A673 (cell line): ENCODE measurements around the gene CYP3A4. TPM values are rescaled to one million over a fixed set of nuclear protein-coding genes. Genes with fewer than 3 reads are reported as not detected.

Experiments
- BruUV-seq: library from RNA; stranded (reverse); fragments of 400-500 nt; replicated peaks from 2 replicates; lab custom pipeline; 2021; lab: Mats Ljungman, UMichigan
- CTCF ChIA-PET: fragments of 300-600 bp; sonication (Branson Sonifier 250); formaldehyde crosslinking; loops from one replicate; lab custom pipeline; 2022; ENCODE audit warnings: antibody characterized with exemption; lab: Charles Lee
- POLR2A ChIA-PET: fragments of 300-600 bp; sonication (Branson Sonifier 250); formaldehyde crosslinking; loops from one replicate; lab custom pipeline; 2022; ENCODE audit warnings: antibody characterized with exemption; ENCODE audit not compliant: low non-redundant PET; lab: Charles Lee
- DNase-seq: peaks from one replicate; pipeline ENCODE4 v3.0.0-alpha.2; 2015; ENCODE audit warnings: low spot score
- H3K27ac ChIP-seq: fragments of 200-600 bp; sonication (generic); 2 replicates; pipeline ENCODE4 v1.5.1; 2016; ENCODE audit warnings: mixed run types, low read depth, mild to moderate bottlenecking, mixed read lengths, antibody characterized with exemption, low read length; ENCODE audit not compliant: poor library complexity, severe bottlenecking
- H3K27me3 ChIP-seq: fragments of 200-600 bp; sonication (generic); replicated peaks from 2 replicates; pipeline ENCODE4 v1.6.1; 2017; ENCODE audit warnings: mixed run types, low read depth, mild to moderate bottlenecking, mixed read lengths, antibody characterized with exemption, low read length; ENCODE audit not compliant: insufficient read depth, poor library complexity
- H3K36me3 ChIP-seq: fragments of 200-600 bp; sonication (generic); 2 replicates; pipeline ENCODE4 v1.6.1; 2016; ENCODE audit warnings: mixed run types, mild to moderate bottlenecking, mixed read lengths, antibody characterized with exemption, low read length; ENCODE audit not compliant: insufficient read depth, poor library complexity, severe bottlenecking
- H3K4me1 ChIP-seq: fragments of 200-600 bp; sonication (generic); 2 replicates; pipeline ENCODE4 v1.6.1; 2017; ENCODE audit warnings: mixed run types, mild to moderate bottlenecking, mixed read lengths, antibody characterized with exemption, low read length; ENCODE audit not compliant: insufficient read depth, poor library complexity, severe bottlenecking
- H3K4me3 ChIP-seq: fragments of 200-600 bp; sonication (generic); 2 replicates; pipeline ENCODE4 v1.5.1; 2016; ENCODE audit warnings: low read depth, mixed run types, mild to moderate bottlenecking, mixed read lengths, low read length; ENCODE audit not compliant: poor library complexity, severe bottlenecking
- H3K9me3 ChIP-seq: fragments of 200-600 bp; sonication (generic); 2 replicates; pipeline ENCODE4 v1.6.1; 2016; ENCODE audit warnings: mixed run types, low read depth, mild to moderate bottlenecking, mixed read lengths, antibody characterized with exemption, low read length; ENCODE audit not compliant: poor library complexity, severe bottlenecking
- EZH2 ChIP-seq: fragments of 200-600 bp; sonication (generic); IDR thresholded peaks from 2 replicates; pipeline ENCODE4 v1.6.1; 2017; ENCODE audit warnings: borderline replicate concordance, low read depth, mild to moderate bottlenecking, mixed read lengths, antibody characterized with exemption, low read length; ENCODE audit not compliant: poor library complexity, severe bottlenecking
- intact Hi-C: fragments of 100-400 bp; cut with micrococcal nuclease; formaldehyde crosslinking; loops from one replicate; pipeline ENCODE4 v1.10.0; 2022; ENCODE audit not compliant: unreplicated experiment
- total RNA-seq: library from RNA; stranded (reverse); gene quantifications from 2 replicates; pipeline ENCODE4 v1.2.3, GENCODE V29; 2021
- TF ChIP-seq, protein P1 (sequence below): fragments of 300-800, 200-600 bp; sonication (generic); conservative IDR thresholded peaks from 2 replicates; pipeline ENCODE4 v1.5.1; 2017; ENCODE audit warnings: low read depth, mild to moderate bottlenecking, antibody characterized with exemption, low read length, moderate library complexity, mixed read lengths

Gene CYP3A4
- total RNA-seq, 1 experiment from 2014 or later = not detected

DNA sequence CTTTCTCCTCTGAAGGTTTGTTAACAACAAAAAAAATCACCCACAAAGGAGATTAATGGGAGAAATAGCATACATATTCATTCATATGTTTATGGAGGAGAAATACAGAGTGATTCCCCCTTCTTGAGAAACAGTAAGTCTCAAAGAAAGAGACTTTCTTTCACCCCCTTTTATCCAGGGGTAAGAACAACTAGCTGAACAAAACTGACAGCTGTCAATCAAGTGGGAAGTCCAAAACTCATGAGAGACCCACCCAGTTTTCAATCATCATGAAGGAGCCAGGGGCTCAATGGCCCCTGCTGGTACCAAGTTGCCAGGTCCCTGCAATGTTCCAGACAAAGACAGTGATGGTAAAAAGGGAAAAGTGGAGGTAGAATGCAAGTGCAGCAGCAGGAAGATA lies 41.9 kb upstream of the CYP3A4 start:
- BruUV-seq = no TSS peak
- Histone ChIP-seq H3K4me3 (no peak overlapping the region), H3K27me3 (peaks cover 13% of the 10 kb centered on the region), H3K27ac (no peak overlapping the region), H3K9me3 (no peaks in the 10 kb centered on the region), H3K36me3 (no peaks in the 10 kb centered on the region), H3K4me1 (no peaks in the 10 kb centered on the region)
- intact Hi-C loops = no loop called here
- CTCF ChIA-PET = no interaction called here
- POLR2A ChIA-PET = no interaction called here
- DNase-seq = no peak
- TF ChIP-seq, protein P1, sequence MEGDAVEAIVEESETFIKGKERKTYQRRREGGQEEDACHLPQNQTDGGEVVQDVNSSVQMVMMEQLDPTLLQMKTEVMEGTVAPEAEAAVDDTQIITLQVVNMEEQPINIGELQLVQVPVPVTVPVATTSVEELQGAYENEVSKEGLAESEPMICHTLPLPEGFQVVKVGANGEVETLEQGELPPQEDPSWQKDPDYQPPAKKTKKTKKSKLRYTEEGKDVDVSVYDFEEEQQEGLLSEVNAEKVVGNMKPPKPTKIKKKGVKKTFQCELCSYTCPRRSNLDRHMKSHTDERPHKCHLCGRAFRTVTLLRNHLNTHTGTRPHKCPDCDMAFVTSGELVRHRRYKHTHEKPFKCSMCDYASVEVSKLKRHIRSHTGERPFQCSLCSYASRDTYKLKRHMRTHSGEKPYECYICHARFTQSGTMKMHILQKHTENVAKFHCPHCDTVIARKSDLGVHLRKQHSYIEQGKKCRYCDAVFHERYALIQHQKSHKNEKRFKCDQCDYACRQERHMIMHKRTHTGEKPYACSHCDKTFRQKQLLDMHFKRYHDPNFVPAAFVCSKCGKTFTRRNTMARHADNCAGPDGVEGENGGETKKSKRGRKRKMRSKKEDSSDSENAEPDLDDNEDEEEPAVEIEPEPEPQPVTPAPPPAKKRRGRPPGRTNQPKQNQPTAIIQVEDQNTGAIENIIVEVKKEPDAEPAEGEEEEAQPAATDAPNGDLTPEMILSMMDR = no peak
- no peak for TF ChIP-seq EZH2

DNA sequence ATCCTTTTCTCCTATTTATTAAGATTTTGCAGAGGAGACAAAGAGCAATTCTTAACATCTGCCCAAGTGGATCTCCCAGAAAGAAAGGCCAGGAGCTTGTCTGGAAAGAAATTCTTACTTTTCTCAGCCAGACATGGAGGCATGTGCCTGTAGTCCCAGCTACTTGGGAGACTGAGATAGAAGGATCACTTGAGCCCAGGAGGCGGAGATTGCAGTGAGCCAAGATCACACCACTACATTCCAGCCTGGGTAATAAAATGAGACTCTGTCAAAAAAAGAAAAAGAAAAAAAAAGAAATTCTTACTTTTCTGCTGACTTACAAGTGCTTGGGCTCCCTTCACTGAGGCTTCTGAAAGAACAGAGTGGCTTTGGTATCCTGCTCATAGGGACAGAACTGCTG lies 41.5 kb upstream of the CYP3A4 start:
- H3K36me3 ChIP-seq = no peaks in the 10 kb centered on the region
- peaks cover 14% of the 10 kb centered on the region for H3K27me3 ChIP-seq
- CTCF ChIA-PET = no interaction called here
- H3K9me3 ChIP-seq = no peaks in the 10 kb centered on the region
- no TSS peak for BruUV-seq
- intact Hi-C loops = no loop called here
- POLR2A ChIA-PET = no interaction called here
- TF ChIP-seq, protein P1 = no peak
- no peak for TF ChIP-seq EZH2
- no peak overlapping the region for H3K4me3 ChIP-seq
- H3K27ac ChIP-seq = no peak overlapping the region
- DNase-seq = no peak
- H3K4me1 ChIP-seq = no peaks in the 10 kb centered on the region

DNA sequence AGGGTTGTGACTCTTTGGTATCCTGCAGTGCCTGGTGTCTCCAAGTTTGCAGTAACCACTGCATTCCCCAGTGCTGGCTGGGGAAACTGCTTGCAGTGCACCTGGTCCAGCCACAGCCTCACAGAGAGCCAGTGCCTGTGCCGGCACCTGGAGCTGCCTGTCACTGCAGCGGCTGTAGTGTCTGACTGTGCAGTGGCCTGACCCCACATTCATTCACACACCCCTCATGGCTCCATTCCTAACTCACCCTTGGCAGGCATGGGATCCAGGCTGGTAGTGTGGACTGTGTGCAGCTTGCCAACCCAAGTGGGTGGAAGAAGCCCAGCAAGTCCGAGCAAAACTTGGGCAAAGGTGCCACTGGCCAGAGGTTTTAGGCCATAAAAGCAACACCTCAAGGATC lies 40.1 kb upstream of the CYP3A4 start:
- BruUV-seq = no TSS peak
- no peaks in the 10 kb centered on the region for H3K4me1 ChIP-seq
- peaks cover 22% of the 10 kb centered on the region for H3K27me3 ChIP-seq
- TF ChIP-seq, protein P1 = no peak
- no peak for TF ChIP-seq EZH2
- no peaks in the 10 kb centered on the region for H3K9me3 ChIP-seq
- DNase-seq = no peak
- no peaks in the 10 kb centered on the region for H3K36me3 ChIP-seq
- intact Hi-C loops = no loop called here
- no peak overlapping the region for H3K27ac ChIP-seq
- H3K4me3 ChIP-seq = no peak overlapping the region
- POLR2A ChIA-PET = no interaction called here
- CTCF ChIA-PET = no interaction called here
